SH-SY5Y (cell line): ENCODE data around the gene KIRREL1.

Experiments
- GATA2 ChIP-seq: IDR thresholded peaks from 2 replicates; pipeline ENCODE4 v1.6.1; 2011; ENCODE audit warnings: mild to moderate bottlenecking, low read depth, low read length
- GATA3 ChIP-seq: IDR thresholded peaks from 2 replicates; pipeline ENCODE4 v1.6.1; 2011; ENCODE audit warnings: low read depth, mild to moderate bottlenecking, low read length, moderate library complexity

KIRREL1 gene

GRCh38 chr1:158101455-158101854 is 108.0 kb downstream of the KIRREL1 start:
- no peak for TF ChIP-seq GATA3
- TF ChIP-seq GATA2 = no peak

DNA sequence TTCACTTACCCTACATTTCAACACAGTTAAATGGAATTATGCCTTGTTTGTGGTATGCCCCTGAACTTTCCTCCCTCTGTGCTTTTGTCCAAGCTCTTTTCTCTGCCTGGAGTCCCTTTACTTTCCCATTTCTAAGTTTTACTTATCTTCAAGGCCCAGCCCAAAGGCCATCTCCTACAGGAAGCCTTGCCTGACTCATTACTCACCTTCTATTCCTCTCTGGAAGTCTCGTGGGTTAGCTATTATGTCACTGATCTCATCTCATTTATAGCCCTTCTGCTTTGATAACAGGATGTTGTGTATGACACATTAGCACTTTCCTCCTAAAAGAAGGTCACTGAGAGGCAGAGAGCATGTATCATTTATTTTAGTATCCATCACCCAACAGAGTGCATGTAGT is 108.5 kb downstream of the KIRREL1 start:
- no peak for TF ChIP-seq GATA3
- no peak for TF ChIP-seq GATA2

DNA sequence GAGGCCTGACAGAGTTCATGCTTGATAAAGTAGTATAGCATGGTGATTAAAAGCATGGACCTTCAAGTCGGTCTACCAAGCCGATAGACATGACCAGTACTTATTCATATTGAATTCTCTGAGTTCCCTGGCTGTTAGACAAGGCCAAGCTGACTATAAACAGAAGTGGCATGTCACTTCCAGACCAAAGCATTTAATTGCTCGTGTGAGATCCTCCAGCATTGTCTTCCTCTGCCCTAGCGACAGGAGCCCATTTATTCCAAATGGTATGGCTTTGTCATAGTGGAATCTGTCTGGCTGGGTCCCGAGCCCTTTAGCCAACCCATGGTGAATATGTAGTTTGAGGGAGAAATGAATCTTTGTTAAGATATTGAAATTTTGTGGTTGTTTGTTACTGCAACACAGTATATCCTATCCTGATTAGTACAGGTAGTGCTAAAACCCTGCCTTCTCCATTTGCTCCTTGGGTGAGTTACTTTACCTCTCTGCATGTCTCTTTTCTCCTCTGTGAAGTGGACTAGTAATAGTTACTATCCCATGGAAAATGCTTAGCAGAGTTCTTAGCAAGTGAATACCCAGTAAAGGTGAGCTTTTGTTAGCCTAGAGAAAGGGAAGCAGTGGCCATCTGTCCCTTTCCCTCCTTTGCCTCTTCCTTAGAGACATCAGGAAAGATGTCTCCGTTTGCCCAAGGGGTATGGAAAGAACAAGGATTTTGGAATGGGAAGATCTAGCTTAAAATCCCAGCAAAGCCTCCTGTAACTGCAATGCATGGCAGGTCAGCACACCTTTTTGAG is 109.6 kb downstream of the KIRREL1 start:
- TF ChIP-seq GATA3 = no peak
- TF ChIP-seq GATA2 = no peak

DNA sequence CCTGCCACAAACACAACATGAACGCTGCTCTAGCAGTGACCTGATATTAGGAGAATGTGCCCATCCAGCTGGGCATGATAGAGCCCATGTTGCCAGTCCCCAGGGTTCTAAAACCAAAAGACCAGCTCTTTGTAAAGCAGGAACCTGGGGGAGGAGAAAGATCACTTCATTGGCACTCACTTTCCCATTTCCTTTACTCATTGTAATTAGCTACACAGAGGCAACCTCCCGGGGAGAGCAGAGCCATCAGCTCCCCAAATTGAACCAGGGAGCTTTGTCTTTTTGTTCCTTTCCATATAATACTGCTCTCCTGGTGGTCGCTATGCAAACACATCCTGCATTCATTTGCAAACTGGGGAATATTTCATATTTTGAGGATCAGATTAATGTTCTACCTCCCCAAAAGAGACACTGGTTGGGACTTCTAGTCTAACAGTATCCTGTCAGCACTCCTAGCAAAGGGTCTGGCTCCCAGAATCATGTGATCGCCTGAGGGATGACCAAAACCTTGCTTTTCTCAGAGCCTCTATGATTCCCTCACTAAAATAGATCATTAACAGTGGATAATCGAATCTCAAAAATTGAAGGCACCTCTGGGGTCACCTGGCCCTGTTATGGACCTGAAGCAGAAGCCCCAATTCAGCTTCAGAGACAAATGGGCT is 110.5 kb downstream of the KIRREL1 start:
- no peak for TF ChIP-seq GATA2
- TF ChIP-seq GATA3 = no peak

DNA sequence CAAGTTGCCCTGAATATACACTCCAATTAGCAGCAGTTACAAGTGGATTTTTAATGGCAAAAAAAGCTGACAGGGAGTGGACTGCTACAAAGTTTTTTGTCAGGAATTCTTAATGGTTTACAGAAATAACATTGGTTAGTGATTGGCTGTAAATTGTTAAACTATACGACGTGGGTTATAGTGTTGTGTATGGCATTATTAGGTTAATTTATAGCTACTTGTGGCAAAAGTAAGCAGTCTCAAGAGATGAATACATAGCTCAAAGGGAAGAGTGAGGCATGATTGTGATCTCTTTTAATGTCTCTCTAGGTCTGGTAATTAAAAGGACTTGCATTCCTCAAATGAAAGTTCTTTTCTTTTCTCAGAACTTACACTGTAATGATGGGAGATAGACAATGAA is 111.4 kb downstream of the KIRREL1 start:
- TF ChIP-seq GATA2 (no peak), GATA3 (no peak)

GRCh38 chr1:158105352-158106095 is 112.1 kb downstream of the KIRREL1 start:
- TF ChIP-seq GATA2 (no peak), GATA3 (no peak)

- no peak for TF ChIP-seq GATA2
- TF ChIP-seq GATA3 = no peak
Observed at GRCh38 chr1:158107916-158108315, 114.5 kb downstream of the KIRREL1 start.

DNA sequence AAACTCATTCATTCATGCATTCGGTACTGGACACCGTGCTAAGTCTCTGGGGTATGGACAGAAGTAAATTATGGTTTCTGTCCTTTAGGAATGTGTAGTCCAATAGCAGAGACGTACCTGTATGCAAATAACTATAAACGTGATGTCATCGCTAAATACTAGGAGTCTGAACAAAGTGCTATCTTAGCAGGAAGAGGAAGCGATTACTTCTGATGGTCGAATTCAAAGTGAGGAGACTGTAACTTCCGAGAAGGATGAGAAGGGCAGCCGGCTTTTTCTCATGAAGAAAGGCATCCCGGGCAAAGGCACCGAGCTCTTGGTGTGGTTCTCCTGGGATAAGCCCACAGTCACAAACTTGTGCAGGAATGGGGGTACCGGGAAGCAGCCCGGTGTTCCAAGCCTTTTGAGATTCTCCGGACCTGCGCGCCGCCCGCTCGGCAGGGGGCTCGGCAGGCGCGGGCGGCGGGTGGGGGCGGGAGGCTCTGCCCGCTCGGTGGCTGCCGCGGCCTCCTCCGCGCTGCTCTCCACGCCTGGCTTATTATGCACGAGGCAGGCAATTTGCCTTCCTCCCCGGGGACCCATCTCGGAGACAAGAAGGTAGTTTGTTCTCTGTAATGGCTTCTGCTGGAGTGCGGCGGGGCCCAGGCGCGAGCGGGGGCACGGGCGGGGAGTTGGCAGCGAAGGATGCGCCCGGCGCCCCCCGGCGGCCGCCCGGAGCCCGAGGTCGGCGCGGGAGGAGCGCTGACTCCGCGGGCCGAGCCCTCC is 119.7 kb downstream of the KIRREL1 start:
- TF ChIP-seq GATA2 = no peak
- no peak for TF ChIP-seq GATA3

GRCh38 chr1:158113759-158114127 is 120.3 kb downstream of the KIRREL1 start:
- TF ChIP-seq GATA2 (no peak), GATA3 (no peak)

DNA sequence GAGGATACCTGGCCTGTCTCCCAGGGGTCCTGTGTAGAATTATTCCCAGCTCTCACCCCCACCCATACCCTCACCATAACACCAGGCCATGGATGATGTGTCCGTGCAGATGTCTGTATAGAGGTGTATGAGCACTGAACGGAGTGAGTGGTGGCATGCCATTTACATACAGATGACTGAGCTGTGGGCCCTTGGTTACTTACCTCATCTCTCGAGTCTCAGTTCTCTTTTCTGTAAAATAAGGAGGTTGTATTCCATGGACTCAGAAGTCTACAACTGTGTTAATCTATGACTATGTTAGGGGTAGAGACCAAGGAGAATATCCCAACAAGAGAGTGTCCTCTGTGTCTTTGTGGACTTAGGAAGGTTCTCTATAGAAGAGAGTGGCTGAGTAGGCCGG is 121.7 kb downstream of the KIRREL1 start:
- no peak for TF ChIP-seq GATA3
- no peak for TF ChIP-seq GATA2

DNA sequence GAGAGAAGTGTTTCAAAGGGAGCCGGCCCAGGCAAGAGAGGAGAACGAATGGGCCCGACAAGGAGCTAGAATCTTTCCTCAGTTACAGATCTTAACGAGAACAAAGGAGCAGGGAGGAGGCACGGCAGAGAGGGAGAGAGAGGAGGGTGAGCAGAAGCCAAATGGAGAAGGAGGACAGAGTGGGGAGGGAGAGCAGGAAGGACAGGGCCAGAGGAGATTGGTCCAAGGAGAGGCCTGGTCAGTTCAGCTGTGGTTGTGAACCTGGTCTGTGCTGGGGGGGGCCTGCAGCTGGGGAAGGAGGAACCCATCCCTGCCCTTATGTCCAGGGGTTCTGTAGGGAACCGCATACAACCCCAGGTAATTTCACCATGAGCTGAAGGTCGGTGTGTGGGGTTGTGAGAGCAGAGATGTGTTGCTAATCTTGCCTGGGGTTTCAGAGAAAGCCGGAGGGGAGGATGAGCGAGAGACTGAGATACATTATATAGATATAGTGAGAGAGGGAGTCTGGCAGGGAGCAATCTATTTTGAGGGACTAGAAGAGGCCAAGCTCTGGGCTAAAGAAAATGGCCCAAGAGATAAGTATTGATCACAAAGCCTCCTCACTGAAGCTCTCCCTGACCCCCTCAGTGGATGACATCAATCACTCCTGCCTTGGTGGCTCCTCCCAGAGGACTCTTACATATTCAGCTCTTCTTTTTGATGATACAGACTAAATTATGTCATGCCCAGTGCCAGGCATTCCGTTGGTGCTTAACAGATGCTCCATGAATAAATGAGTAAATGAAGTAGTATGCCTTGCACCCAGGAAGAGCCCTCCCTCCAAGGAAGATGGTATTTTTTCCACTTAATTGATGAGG is 123.1 kb downstream of the KIRREL1 start:
- TF ChIP-seq GATA2 (no peak), GATA3 (no peak)

GRCh38 chr1:158117854-158118704 is 124.6 kb downstream of the KIRREL1 start:
- TF ChIP-seq GATA2 (no peak), GATA3 (no peak)
